HCT116 (cell line): ENCODE data around the gene MYBPC3. TPM values are rescaled to one million over a fixed set of nuclear protein-coding genes. Genes with fewer than 3 reads are reported as not detected.

Experiments used
- ATAC-seq: fragments of 200-7000 bp; cut with Tn5 transposase; 2 replicates; pipeline ENCODE4 v1.9.1; 2020; ENCODE audit warnings: mild to moderate bottlenecking, moderate library complexity
- BruUV-seq: library from RNA; stranded (reverse); fragments of 400-500 nt; replicated peaks from 2 replicates; lab custom pipeline; 2021; lab: Mats Ljungman, UMichigan
- CTCF ChIA-PET: fragments of 300-600 bp; sonication (Branson Sonifier 250); formaldehyde crosslinking; loops from one replicate; lab custom pipeline; 2021; ENCODE audit warnings: antibody characterized with exemption; lab: Charles Lee
- POLR2A ChIA-PET: fragments of 300-600, 350-600 bp; sonication (Branson Sonifier 250); formaldehyde crosslinking; loops from one replicate; lab custom pipeline; 2021; ENCODE audit warnings: antibody characterized with exemption; lab: Charles Lee
- RAD21 ChIA-PET, 2 experiments: fragments of 300-600 bp; sonication (Branson Sonifier 250); formaldehyde crosslinking; loops; one replicate each; lab custom pipeline; 2023; ENCODE audit warnings: low total read pairs in 2 of 2; ENCODE audit not compliant: uncharacterized antibody in 2 of 2, unreplicated experiment in 2 of 2, low non-redundant PET in 1 of 2; lab: Charles Lee
- DNase-seq: peaks from one replicate; pipeline ENCODE4 v3.0.0-alpha.2; 2010; ENCODE audit warnings: low read depth, low spot score
- H2AFZ ChIP-seq: fragments of 200-600 bp; shearing (Covaris generic), sonication (generic); 2 replicates; pipeline ENCODE4 v1.6.1; 2017; ENCODE audit warnings: low read depth, mixed run types, mixed read lengths, antibody characterized with exemption, low read length; ENCODE audit not compliant: poor library complexity, severe bottlenecking
- H3K27ac ChIP-seq: 2 replicates; pipeline ENCODE4 v1.5.1; 2012; ENCODE audit warnings: low read depth, low read length
- H3K27me3 ChIP-seq: fragments of 200-600 bp; sonication (generic); 2 replicates; pipeline ENCODE4 v1.6.1; 2016; ENCODE audit warnings: mixed run types, low read length, mixed read lengths; ENCODE audit not compliant: insufficient read depth
- H3K36me3 ChIP-seq, 2 experiments: fragments of 200-500 bp in 1 of 2; fragments of 200-600 bp in 1 of 2; sonication (Bioruptor generic) in 1 of 2; sonication (generic) in 1 of 2; 2 replicates each; pipeline versions ENCODE4 v1.5.1 to v1.6.1; 2014 to 2016; ENCODE audit warnings: low read length in 2 of 2, inconsistent platforms in 1 of 2, mixed read lengths in 1 of 2, mixed run types in 1 of 2; ENCODE audit not compliant: insufficient read depth in 2 of 2, control insufficient read depth in 1 of 2
- H3K4me1 ChIP-seq, 2 experiments: fragments of 200-600 bp in 1 of 2; sonication (generic) in 1 of 2; 2 replicates each; pipeline versions ENCODE4 v1.5.1 to v1.6.1; 2012 to 2017; ENCODE audit warnings: low read length in 2 of 2, inconsistent platforms in 1 of 2, mild to moderate bottlenecking in 1 of 2, mixed read lengths in 1 of 2, mixed run types in 1 of 2, moderate library complexity in 1 of 2; ENCODE audit not compliant: insufficient read depth in 2 of 2, control insufficient read depth in 1 of 2
- H3K4me2 ChIP-seq: fragments of 200-600 bp; sonication (generic); 2 replicates; pipeline ENCODE4 v1.6.1; 2017; ENCODE audit warnings: mixed run types, low read length, mixed read lengths
- H3K4me3 ChIP-seq, 2 experiments: fragments of 200-600 bp in 1 of 2; sonication (generic) in 1 of 2; replicated peaks in 1 of 2; 2 replicates each; pipeline ENCODE4 v1.5.1; 2011 to 2016; ENCODE audit warnings: low read length in 2 of 2, control low read depth in 1 of 2, low read depth in 1 of 2, mild to moderate bottlenecking in 1 of 2, mixed read lengths in 1 of 2, mixed run types in 1 of 2
- H3K79me2 ChIP-seq: fragments of 200-600 bp; sonication (generic); 2 replicates; pipeline ENCODE4 v1.6.1; 2017; ENCODE audit warnings: mild to moderate bottlenecking, mixed run types, low read length, moderate library complexity, mixed read lengths; ENCODE audit not compliant: insufficient read depth
- H3K9ac ChIP-seq: fragments of 200-600 bp; sonication (generic); 2 replicates; pipeline ENCODE4 v1.6.1; 2016; ENCODE audit warnings: low read length, mixed read lengths
- H3K9me2 ChIP-seq: fragments of 200-600 bp; sonication (generic), shearing (Covaris generic); 2 replicates; pipeline ENCODE4 v1.6.1; 2017; ENCODE audit warnings: mixed run types, mild to moderate bottlenecking, moderate library complexity; ENCODE audit not compliant: insufficient read depth
- H3K9me3 ChIP-seq, 2 experiments: fragments of 200-500 bp in 1 of 2; fragments of 200-600 bp in 1 of 2; sonication (Bioruptor generic) in 1 of 2; sonication (generic) in 1 of 2; 2 replicates each; pipeline ENCODE4 v1.6.1; 2014 to 2017; ENCODE audit warnings: low read length in 2 of 2, mixed read lengths in 2 of 2, inconsistent platforms in 1 of 2, low read depth in 1 of 2, mild to moderate bottlenecking in 1 of 2, mixed run types in 1 of 2, moderate library complexity in 1 of 2; ENCODE audit not compliant: control insufficient read depth in 1 of 2, insufficient read depth in 1 of 2
- H4K20me1 ChIP-seq: fragments of 200-600 bp; sonication (generic), shearing (Covaris generic); 2 replicates; pipeline ENCODE4 v1.6.1; 2017; ENCODE audit warnings: mixed run types, mild to moderate bottlenecking, moderate library complexity; ENCODE audit not compliant: insufficient read depth
- CTCF ChIP-seq, 3 experiments: fragments of 200-600 bp in 1 of 3; sonication (generic) in 1 of 3; IDR thresholded peaks in 2 of 3; conservative IDR thresholded peaks in 1 of 3; 2 replicates each; pipeline ENCODE4 v1.5.1; 2012 to 2017; ENCODE audit warnings: low read depth in 2 of 3, low read length in 2 of 3, antibody characterized with exemption in 1 of 3, borderline replicate concordance in 1 of 3, control low read depth in 1 of 3, mild to moderate bottlenecking in 1 of 3, mixed read lengths in 1 of 3, mixed run types in 1 of 3, moderate library complexity in 1 of 3; ENCODE audit not compliant: insufficient read depth in 1 of 3
- EGR1 ChIP-seq: IDR thresholded peaks from 2 replicates; pipeline ENCODE4 v1.6.1; 2012; ENCODE audit warnings: low read depth
- ELF1 ChIP-seq: IDR thresholded peaks from 2 replicates; pipeline ENCODE4 v1.6.1; 2012; ENCODE audit warnings: low read depth, borderline replicate concordance
- EZH2 ChIP-seq: fragments of 200-600 bp; sonication (generic); IDR thresholded peaks from 2 replicates; pipeline ENCODE4 v1.6.1; 2017; ENCODE audit warnings: antibody characterized with exemption, mixed run types
- EZH2phosphoT487 ChIP-seq: fragments of 200-600 bp; IDR thresholded peaks from 2 replicates; pipeline ENCODE4 v1.6.1; 2018; ENCODE audit warnings: antibody characterized with exemption, borderline replicate concordance
- FOSL1 ChIP-seq: IDR thresholded peaks from 2 replicates; pipeline ENCODE4 v1.6.1; 2012; ENCODE audit warnings: low read depth
- JUND ChIP-seq: IDR thresholded peaks from 2 replicates; pipeline ENCODE4 v1.6.1; 2012
- MAX ChIP-seq: IDR thresholded peaks from 2 replicates; pipeline ENCODE4 v1.6.1; 2012
- POLR2A ChIP-seq: IDR thresholded peaks from 2 replicates; pipeline ENCODE4 v1.7.0; 2011; ENCODE audit warnings: borderline replicate concordance; ENCODE audit not compliant: insufficient read depth, insufficient read length; ENCODE audit errors: extremely low read depth
- POLR2AphosphoS5 ChIP-seq: IDR thresholded peaks from 2 replicates; pipeline ENCODE4 v1.6.1; 2011; ENCODE audit warnings: mild to moderate bottlenecking, low read depth, low read length, moderate library complexity
- RAD21 ChIP-seq: IDR thresholded peaks from 2 replicates; pipeline ENCODE4 v1.6.1; 2012; ENCODE audit warnings: low read depth, mild to moderate bottlenecking
- SIN3A ChIP-seq: IDR thresholded peaks from 2 replicates; pipeline ENCODE4 v1.6.1; 2012; ENCODE audit warnings: low read depth
- SP1 ChIP-seq: IDR thresholded peaks from 2 replicates; pipeline ENCODE4 v1.6.1; 2012; ENCODE audit warnings: low read depth
- SRF ChIP-seq: IDR thresholded peaks from 2 replicates; pipeline ENCODE4 v1.6.1; 2012; ENCODE audit warnings: low read depth
- TCF7L2 ChIP-seq: IDR thresholded peaks from 2 replicates; pipeline ENCODE4 v1.7.0; 2011; ENCODE audit warnings: borderline replicate concordance, inconsistent platforms; ENCODE audit not compliant: insufficient read depth, insufficient read length; ENCODE audit errors: extremely low read depth
- ZFX ChIP-seq: fragments of 450-650 bp; IDR thresholded peaks from 2 replicates; pipeline ENCODE4 v1.6.1; 2017
- ZNF274 ChIP-seq: fragments of 200-500 bp; sonication (Bioruptor generic); IDR thresholded peaks from 2 replicates; pipeline ENCODE4 v1.6.1; 2014; ENCODE audit warnings: mild to moderate bottlenecking, low read depth, low read length, inconsistent platforms
- intact Hi-C: fragments of 100-400 bp; cut with micrococcal nuclease; formaldehyde crosslinking; loops from 2 replicates; pipeline ENCODE4 v1.10.0; 2022
- total RNA-seq: library from RNA; stranded (reverse); gene quantifications from one replicate; pipeline ENCODE4 v1.2.1, GENCODE V29; 2021; ENCODE audit not compliant: unreplicated experiment
- TF ChIP-seq, protein P1 (sequence below): IDR thresholded peaks from 2 replicates; pipeline ENCODE4 v1.6.1; 2012; ENCODE audit warnings: low read depth
- TF ChIP-seq, protein P2 (sequence below): IDR thresholded peaks from 2 replicates; pipeline ENCODE4 v1.6.1; 2011; ENCODE audit warnings: mild to moderate bottlenecking, low read length, moderate library complexity; ENCODE audit not compliant: insufficient replicate concordance; ENCODE audit errors: extremely low read depth

Gene MYBPC3
- total RNA-seq, 1 experiment from 2014 or later = 0.25 TPM

DNA sequence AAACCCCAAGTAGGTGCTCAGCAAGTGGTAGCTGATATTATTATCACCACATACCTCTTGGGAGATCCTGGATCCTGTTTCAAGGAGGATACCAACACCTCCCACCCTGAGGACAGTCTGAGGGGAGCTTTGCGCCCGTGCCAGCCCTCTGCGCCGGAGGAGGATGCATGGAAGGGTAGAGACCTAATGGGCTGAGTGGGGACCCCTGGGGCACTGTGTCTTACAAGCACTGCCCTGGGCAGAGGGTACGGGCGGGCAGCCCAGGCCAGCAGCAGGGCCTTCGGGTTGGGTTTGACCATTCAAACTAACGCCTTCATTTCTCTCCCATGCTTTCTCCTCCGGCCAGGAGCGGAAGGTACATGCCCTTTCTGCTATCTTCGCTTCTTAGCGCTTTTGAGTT is 26.3 kb downstream of the MYBPC3 start:
- DNase-seq = no peak
- Histone ChIP-seq H3K4me1 (no peaks in the 10 kb centered on the region), H2AFZ (no peak overlapping the region), H3K79me2 (no peaks in the 10 kb centered on the region), H3K27me3 (no peaks in the 10 kb centered on the region), H3K4me3 (no peak overlapping the region), H3K27ac (no peak overlapping the region), H4K20me1 (no peaks in the 10 kb centered on the region), H3K9me2 (no peaks in the 10 kb centered on the region), H3K4me2 (no peak overlapping the region), H3K9ac (no peak overlapping the region), H3K36me3 (peaks cover 7 to 14% of the 10 kb centered on the region in 2 experiments; a peak in 3 of 4 replicates), H3K9me3 (no peaks in the 10 kb centered on the region)
- no peak for ATAC-seq
- RAD21 ChIA-PET = no interaction called here
- no peak for TF ChIP-seq POLR2AphosphoS5
- no peak for TF ChIP-seq JUND
- no peak for TF ChIP-seq MAX
- no peak for TF ChIP-seq SRF
- TF ChIP-seq CTCF (IDR thresholded peaks at IDR 0.05 in 2 of 3, conservative IDR thresholded peaks at IDR 0.05 in 1 of 3; ENCODE audit: borderline replicate concordance in 1 of 3, insufficient read depth in 1 of 3, low read depth in 2 of 3, low read length in 2 of 3) = no peak
- no peak for TF ChIP-seq RAD21
- TF ChIP-seq ZNF274 = no peak
- no peak for TF ChIP-seq SP1
- no peak for TF ChIP-seq EGR1
- no peak for TF ChIP-seq SIN3A
- TF ChIP-seq POLR2A = no peak
- TF ChIP-seq, protein P1, sequence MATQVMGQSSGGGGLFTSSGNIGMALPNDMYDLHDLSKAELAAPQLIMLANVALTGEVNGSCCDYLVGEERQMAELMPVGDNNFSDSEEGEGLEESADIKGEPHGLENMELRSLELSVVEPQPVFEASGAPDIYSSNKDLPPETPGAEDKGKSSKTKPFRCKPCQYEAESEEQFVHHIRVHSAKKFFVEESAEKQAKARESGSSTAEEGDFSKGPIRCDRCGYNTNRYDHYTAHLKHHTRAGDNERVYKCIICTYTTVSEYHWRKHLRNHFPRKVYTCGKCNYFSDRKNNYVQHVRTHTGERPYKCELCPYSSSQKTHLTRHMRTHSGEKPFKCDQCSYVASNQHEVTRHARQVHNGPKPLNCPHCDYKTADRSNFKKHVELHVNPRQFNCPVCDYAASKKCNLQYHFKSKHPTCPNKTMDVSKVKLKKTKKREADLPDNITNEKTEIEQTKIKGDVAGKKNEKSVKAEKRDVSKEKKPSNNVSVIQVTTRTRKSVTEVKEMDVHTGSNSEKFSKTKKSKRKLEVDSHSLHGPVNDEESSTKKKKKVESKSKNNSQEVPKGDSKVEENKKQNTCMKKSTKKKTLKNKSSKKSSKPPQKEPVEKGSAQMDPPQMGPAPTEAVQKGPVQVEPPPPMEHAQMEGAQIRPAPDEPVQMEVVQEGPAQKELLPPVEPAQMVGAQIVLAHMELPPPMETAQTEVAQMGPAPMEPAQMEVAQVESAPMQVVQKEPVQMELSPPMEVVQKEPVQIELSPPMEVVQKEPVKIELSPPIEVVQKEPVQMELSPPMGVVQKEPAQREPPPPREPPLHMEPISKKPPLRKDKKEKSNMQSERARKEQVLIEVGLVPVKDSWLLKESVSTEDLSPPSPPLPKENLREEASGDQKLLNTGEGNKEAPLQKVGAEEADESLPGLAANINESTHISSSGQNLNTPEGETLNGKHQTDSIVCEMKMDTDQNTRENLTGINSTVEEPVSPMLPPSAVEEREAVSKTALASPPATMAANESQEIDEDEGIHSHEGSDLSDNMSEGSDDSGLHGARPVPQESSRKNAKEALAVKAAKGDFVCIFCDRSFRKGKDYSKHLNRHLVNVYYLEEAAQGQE = no peak
- TF ChIP-seq ZFX = no peak
- no peak for TF ChIP-seq TCF7L2
- no peak for TF ChIP-seq FOSL1
- no peak for TF ChIP-seq ELF1
- no peak for TF ChIP-seq EZH2
- TF ChIP-seq EZH2phosphoT487 = no peak
- TF ChIP-seq, protein P2, sequence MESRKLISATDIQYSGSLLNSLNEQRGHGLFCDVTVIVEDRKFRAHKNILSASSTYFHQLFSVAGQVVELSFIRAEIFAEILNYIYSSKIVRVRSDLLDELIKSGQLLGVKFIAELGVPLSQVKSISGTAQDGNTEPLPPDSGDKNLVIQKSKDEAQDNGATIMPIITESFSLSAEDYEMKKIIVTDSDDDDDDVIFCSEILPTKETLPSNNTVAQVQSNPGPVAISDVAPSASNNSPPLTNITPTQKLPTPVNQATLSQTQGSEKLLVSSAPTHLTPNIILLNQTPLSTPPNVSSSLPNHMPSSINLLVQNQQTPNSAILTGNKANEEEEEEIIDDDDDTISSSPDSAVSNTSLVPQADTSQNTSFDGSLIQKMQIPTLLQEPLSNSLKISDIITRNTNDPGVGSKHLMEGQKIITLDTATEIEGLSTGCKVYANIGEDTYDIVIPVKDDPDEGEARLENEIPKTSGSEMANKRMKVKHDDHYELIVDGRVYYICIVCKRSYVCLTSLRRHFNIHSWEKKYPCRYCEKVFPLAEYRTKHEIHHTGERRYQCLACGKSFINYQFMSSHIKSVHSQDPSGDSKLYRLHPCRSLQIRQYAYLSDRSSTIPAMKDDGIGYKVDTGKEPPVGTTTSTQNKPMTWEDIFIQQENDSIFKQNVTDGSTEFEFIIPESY = no peak
- intact Hi-C loops = no loop called here
- CTCF ChIA-PET = no interaction called here
- no TSS peak for BruUV-seq
- POLR2A ChIA-PET = no interaction called here
